ENCODE measurements around the gene NFIB.

NFIB gene

DNA sequence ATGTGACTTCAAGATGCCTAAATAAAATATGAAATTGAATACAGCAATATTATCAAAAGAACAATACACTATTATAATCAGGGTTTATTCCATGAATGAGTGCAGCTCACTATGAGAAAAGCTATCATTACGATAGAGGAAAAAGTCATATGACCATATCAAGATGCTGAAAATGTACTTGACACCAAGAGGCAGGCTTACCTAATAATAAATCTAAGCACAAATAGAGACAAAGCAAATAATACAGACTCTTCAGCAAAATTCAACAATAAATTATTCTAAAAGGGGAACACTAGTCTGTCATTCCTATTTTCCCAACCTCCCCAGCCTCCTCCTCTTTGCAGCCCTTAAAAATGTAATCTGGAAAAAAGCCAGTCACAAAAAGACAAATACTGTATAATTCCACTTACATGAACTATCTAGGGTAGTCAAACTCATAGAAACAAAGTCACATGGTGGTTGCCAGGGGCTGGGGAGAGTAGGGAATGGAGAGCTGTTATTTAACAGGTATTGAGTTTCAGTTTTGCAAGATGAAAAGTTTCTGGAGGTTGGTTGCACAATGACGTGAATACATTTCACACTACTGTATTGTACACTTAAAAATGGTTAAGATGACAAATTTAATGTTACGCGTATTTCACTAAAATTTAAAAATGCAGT lies 148.4 kb downstream of the NFIB start:
- TF ChIP-seq, protein P1, sequence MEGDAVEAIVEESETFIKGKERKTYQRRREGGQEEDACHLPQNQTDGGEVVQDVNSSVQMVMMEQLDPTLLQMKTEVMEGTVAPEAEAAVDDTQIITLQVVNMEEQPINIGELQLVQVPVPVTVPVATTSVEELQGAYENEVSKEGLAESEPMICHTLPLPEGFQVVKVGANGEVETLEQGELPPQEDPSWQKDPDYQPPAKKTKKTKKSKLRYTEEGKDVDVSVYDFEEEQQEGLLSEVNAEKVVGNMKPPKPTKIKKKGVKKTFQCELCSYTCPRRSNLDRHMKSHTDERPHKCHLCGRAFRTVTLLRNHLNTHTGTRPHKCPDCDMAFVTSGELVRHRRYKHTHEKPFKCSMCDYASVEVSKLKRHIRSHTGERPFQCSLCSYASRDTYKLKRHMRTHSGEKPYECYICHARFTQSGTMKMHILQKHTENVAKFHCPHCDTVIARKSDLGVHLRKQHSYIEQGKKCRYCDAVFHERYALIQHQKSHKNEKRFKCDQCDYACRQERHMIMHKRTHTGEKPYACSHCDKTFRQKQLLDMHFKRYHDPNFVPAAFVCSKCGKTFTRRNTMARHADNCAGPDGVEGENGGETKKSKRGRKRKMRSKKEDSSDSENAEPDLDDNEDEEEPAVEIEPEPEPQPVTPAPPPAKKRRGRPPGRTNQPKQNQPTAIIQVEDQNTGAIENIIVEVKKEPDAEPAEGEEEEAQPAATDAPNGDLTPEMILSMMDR (IDR thresholded peaks at IDR 0.05; ENCODE audit: insufficient read depth, missing control alignments) = no peak
- FAIRE-seq (no peak), DNase-seq (ENCODE audit: insufficient read length, low spot score) (no peak)

DNA sequence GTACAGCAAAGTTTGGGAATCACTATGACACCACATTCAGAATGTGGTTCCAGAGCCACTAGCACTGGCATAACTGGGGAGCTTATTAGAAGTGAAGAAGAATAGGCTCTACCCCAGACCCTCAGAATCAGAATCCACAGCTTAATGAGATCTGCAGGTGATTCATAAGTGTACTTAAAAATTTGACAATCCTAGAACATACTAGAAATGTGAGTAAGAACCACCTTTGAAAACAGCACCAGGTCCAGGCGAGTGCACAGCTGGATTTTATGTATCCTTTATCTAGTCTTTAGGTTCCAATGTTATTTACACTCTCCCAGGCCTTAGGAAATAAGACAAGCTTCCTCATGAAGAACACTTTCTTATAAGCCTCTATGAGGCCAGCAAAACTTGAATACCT lies 149.0 kb downstream of the NFIB start:
- FAIRE-seq (no peak), DNase-seq (ENCODE audit: insufficient read length, low spot score) (no peak)
- TF ChIP-seq, protein P1 (IDR thresholded peaks at IDR 0.05; ENCODE audit: insufficient read depth, missing control alignments) = no peak

DNA sequence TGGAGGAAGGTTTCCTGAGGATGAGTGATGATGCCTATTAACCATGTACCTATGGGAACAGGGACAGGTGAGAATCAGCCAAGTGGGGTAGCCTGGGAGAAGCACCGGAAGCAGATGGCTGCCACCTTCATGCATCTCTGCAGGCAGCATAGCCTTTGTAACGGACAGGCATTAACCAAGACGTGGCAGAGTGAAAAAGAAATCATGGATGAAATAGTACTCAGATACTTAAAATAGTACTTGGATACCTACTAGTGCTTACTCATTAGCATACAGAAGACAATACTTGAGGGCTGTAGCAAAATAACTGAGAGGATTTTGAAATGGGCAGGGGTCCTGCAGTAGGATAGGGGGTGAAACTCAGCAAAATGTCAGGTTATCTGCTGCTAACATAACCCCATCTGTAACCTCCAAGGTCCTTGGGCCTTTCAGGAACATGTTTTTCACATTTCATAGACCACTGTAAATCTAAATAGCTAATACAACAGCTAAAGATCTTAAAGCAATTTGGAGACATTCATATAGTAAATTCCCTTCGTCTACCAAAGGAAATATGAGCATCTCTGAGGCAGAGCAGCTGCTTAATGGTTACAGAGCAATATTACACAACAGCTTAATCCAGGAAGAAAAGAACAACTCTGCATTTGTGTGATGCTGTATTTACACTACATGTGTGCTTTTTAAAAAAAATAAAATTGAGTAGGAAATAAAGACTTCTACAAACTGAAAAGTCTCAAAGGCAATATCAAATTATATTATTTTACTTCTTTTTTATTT lies 154.3 kb downstream of the NFIB start:
- TF ChIP-seq, protein P1 (IDR thresholded peaks at IDR 0.05; ENCODE audit: insufficient read depth, missing control alignments) = no peak
- no peak for FAIRE-seq
- DNase-seq (ENCODE audit: insufficient read length, low spot score) = no peak

DNA sequence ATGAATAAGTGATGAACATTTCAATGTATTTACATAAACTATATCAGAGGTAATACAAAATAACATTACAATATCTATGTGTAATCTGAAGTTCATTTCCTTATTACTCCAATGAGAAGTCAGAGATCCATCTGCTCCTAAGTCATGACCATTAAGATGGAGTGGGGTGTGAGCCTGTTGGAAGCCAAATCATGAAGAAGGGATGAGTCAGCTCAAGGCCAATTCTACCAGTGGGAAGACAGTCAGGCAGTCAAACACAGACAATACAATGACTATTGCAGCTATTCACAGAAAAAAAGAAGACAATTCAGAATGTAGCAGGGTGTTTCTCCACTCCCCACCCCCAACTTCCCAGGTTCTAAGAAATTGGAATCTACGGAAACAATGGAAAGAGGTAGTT lies 155.0 kb downstream of the NFIB start:
- no peak for DNase-seq (ENCODE audit: insufficient read length, low spot score)
- TF ChIP-seq, protein P1 (IDR thresholded peaks at IDR 0.05; ENCODE audit: insufficient read depth, missing control alignments) = no peak
- FAIRE-seq = no peak

DNA sequence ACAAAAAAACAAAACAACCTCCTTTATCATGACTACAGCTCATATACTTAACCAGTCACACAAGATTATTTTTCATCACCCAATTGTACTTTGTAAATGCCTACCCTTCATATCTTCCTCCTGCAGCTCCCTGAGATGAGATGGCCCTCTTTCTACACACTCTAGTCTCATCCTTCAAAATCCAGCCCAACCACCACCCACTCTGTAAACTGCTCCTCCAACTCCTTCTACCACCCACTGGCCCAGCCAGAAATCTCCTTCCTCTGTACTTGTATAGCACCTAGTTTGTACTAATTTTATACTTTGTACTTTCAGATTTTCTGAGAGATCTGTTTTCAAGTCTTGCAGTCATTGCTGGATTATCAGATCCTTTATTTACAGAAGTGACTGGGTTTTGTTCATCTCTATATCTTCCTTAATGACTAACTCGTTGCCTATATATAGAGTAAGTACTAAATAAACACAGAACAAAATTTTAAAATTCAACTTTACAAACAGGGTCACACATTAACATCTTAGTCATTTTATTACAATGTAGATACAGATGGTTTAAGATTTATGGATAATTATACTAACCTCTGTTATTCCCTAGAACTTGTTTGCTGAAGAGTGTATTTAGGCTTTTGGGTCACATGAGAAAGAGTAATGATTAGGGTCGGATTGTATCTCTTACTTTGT lies 155.7 kb downstream of the NFIB start:
- no peak for FAIRE-seq
- TF ChIP-seq, protein P1 (IDR thresholded peaks at IDR 0.05; ENCODE audit: insufficient read depth, missing control alignments) = no peak
- DNase-seq (ENCODE audit: insufficient read length, low spot score) = no peak

DNA sequence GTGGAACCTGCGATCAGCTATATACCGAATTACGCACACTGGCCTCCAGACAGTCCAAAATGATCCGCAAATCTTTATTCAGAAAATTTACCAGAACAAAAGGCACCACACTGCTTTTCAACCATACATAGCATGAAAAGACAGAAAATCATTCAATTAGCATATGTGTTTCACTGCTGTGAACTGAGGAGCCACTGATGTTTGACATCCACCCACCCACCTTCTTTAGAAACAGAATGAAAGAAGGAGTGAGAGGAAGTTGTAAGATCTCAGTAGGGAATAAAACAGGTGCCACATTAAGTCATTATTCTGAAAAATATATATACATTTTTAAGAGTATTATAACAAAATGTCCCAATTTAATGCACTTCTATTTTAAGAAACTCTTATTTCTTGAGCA lies 156.8 kb downstream of the NFIB start:
- DNase-seq (ENCODE audit: insufficient read length, low spot score) (no peak), FAIRE-seq (no peak)
- TF ChIP-seq, protein P1 (IDR thresholded peaks at IDR 0.05; ENCODE audit: insufficient read depth, missing control alignments) = no peak

All from D721Med (cell line).